DMS153 treated with DMSO at 0.1 percent for 48 hours (cell line): ENCODE measurements around the gene APOA4.

ENCODE experiments used
- DNase-seq: peaks from one replicate; lab custom pipeline; 2025; ENCODE audit not compliant: unreplicated experiment; lab: John Stamatoyannopoulos, UW

APOA4 gene

DNA sequence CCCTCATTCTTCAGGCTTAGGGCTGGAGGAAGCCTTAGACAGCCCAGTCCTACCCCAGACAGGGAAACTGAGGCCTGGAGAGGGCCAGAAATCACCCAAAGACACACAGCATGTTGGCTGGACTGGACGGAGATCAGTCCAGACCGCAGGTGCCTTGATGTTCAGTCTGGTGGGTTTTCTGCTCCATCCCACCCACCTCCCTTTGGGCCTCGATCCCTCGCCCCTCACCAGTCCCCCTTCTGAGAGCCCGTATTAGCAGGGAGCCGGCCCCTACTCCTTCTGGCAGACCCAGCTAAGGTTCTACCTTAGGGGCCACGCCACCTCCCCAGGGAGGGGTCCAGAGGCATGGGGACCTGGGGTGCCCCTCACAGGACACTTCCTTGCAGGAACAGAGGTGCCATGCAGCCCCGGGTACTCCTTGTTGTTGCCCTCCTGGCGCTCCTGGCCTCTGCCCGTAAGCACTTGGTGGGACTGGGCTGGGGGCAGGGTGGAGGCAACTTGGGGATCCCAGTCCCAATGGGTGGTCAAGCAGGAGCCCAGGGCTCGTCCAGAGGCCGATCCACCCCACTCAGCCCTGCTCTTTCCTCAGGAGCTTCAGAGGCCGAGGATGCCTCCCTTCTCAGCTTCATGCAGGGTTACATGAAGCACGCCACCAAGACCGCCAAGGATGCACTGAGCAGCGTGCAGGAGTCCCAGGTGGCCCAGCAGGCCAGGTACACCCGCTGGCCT is 7.2 kb upstream of the APOA4 start:
- DNase-seq, result no peak

- no peak for DNase-seq
These were observed 6.5 kb upstream of the APOA4 start, which contains the start of gene APOC3 for GRCh38 chr11:116829525-116830183. TSS of gene APOC3 (plus strand) at chr11:116829907. CDS start at chr11:116830583, 676 bp downstream.

DNA sequence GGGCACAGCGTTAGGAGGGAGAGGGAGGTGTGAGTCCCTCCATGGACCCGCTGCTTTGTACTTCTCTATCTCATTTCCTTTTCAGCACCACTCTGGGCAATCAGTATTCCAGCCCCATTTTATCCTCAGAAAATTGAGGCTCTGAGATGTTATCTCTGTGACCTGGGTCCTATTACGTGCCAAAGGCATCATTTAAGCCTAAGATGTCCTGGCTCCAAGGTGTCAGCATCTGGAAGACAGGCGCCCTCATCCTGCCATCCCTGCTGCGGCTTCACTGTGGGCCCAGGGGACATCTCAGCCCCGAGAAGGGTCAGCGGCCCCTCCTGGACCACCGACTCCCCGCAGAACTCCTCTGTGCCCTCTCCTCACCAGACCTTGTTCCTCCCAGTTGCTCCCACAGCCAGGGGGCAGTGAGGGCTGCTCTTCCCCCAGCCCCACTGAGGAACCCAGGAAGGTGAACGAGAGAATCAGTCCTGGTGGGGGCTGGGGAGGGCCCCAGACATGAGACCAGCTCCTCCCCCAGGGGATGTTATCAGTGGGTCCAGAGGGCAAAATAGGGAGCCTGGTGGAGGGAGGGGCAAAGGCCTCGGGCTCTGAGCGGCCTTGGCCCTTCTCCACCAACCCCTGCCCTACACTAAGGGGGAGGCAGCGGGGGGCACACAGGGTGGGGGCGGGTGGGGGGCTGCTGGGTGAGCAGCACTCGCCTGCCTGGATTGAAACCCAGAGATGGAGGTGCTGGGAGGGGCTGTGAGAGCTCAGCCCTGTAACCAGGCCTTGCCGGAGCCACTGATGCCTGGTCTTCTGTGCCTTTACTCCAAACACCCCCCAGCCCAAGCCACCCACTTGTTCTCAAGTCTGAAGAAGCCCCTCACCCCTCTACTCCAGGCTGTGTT is 5.8 kb upstream of the APOA4 start:
- no peak for DNase-seq

DNA sequence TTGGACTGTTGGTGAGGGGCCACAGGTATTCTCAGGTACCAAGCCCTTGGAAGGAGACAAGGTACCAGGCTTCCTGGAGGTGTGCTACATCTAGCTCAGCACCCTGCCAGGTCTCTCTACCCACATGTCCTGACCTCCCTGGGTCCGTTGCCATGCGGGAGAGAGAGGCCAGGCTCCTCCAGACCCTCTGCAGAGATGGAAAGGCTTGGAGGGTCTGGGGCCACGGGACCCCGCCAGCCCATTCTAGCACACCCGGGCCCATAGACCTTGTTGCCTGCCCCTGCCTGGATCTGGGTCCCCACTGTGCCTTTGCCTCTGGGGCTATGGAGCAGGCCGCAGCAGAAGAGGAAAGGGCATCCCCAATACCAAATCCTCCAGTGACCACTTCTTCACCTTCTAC is 4.4 kb upstream of the APOA4 start:
- DNase-seq, result no peak

- no peak for DNase-seq
These were observed 3.8 kb upstream of the APOA4 start for GRCh38 chr11:116826751-116827431.

- no peak for DNase-seq
These were observed 3.0 kb upstream of the APOA4 start for GRCh38 chr11:116825854-116826750.

DNA sequence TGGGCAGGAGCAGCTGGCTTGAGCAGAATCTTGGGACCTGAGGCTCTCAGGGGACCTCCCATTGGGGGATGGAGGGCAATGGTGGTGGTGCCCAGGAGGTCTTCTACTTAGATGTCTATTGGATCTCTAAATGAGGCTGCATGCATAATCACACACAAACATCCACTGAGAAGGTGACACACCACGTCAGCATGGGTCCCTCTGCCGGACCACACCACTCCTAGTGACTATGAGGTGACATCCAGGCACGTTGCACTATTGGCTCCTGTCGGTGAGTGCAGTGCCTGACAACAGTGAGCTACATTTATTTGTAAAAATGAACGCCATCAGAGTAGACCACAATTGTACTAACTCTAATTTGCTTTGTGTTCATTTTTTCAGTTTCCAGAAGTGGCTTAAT is 2.3 kb upstream of the APOA4 start:
- DNase-seq, result no peak

DNA sequence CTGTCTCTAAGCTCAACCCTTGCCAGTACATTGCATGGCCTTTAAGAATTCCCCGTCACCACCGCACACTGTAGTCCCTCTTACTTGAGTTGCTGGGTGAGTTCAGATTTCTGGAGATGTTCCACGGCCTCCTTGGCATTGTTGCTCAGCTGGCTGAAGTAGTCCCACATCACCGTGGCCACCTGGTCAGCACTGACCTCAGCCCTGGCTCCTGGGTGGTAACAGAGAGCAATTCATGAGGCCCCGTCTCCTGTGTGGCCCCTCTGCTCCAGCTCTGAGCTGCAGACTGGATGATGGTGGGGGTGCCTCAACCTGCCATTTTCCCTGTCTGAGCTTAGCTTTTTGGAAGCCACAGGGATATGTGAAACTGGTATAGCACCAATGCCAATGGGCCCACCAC is 529 bp downstream of the APOA4 start:
- DNase-seq, result no peak

DNA sequence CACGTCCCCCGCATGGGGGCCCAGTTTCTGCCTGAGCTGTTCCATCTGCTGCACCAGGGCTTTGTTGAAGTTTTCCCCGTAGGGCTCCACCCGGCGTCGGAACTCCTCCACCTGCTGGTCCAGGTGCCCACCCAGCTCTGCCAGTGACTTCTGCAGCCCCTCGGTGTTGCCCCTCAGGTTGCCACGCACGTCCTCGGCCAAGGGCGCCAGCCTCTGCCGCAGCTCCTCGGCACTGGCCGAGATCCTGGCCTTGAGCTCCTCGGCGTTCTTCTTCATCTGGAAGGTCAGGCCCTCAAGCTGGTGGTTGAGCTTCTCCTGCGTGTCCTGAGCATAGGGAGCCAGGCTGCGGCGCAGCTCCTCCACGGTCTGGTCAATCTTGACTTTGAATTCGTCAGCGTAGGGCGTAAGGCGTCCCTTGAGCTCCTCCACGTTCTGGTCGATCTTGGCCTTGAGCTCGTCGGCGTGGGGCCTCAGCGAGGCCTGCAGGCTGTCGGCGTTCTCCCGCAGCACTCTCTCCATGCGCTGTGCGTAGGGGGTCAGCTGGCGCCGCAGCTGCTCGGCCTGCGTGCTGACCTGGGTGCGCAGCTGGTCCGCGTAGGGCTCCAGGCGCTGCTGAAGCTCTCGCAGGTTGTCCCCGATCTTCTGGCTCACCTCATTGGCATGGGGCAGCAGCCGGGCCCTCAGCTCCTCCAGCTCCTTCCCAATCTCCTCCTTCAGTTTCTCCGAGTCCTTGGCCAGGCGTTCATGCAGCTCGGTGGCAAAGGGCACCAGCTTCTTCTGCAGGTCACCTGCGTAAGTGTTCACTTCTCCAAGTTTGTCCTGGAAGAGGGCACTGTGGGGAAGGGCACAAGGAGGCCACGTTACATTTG is 1.8 kb downstream of the APOA4 start:
- no peak for DNase-seq

GRCh38 chr11:116819049-116819448 is 4.1 kb downstream of the APOA4 start:
- DNase-seq, result no peak

DNA sequence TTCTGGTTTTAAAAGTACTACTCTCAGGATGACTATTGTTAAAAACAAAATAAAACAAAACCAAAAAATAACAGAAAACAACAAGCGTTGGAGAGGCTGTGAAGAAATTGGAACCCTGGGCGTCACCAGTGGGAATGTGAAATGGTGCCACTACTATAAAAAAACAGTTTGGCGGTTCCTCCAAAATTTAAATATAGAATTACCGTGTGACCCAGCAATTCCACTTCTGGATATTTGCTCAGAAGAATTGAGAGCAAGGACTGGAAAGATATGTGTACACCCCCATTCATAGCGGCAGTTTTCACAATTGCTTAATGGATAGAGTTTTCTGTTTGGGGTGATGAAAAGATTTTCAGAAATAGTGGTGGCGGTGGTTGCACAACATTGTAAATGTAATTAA is 8.6 kb downstream of the APOA4 start:
- DNase-seq, result no peak

- DNase-seq, result no peak
These were observed 9.2 kb downstream of the APOA4 start for GRCh38 chr11:116813781-116814471.

DNA sequence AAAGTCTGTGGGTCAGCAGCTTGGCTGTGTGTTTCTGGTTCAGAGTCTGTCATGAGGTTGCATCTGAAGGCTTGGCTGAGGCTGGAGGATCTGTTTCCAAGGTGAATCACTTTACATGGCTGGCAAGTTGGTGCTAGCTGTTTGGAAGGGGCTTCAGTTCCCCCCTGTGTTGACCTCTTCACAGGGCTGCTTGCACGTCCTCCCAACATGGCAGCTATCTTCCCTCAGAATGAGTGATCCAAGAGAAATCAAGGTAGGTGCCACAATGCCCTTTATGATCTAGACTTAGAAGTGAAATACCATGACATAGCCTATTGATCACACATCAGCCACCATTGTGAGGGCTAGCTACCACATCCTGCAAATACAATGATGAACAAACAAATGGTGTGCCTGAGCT is 9.9 kb downstream of the APOA4 start:
- DNase-seq, result no peak

DNA sequence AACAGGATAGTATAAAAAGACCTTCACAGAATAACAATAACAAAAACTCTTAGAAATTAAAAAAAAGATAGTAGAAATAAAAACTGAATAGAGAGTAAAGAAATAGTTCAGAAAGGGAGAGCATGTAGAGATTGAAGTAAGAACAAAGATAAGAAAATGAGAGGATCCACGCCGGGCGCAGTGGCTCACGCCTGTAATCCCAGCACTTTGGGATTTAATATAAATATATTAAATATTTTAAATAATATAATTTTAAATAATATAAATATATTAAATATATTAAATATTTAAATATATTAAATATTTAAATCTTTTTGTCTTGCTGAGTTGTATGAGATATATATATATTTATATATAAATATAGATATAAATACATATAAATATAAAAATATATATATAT is 11.0 kb downstream of the APOA4 start:
- DNase-seq, result no peak

GRCh38 chr11:116811194-116811593 is 11.9 kb downstream of the APOA4 start:
- no peak for DNase-seq

GRCh38 chr11:116808262-116809175 is 14.6 kb downstream of the APOA4 start:
- DNase-seq, result no peak

DNA sequence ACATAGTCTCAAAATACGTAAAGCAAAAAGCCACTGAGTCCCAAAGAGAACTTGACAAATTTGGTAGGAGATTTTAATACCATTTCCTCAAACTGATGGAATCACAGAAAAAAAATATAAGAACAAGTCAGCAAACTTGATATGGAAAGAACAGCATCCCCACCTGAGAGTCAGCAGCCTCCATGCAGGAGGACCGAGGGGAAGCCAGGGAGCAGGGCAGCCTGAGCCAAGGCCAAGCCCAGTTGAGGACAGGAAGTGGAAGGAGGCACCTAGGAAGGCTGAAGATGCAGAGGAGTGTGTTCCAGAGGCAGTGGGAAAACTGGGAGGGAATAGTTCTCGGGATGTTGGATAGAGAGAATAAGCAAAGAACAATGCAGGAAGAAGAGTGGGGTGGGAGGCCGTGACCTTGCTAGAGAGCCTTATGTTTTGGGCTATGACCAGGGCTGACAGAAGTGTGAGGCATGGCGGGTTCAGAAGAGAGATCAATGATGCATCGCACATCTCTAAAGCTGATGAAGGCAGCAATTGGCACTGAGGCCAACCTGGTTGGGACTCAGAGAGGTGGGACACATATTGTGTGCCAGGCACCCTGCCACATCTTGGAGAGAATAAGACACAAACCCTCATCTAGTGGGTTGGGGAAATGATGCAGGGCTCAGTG is 15.4 kb downstream of the APOA4 start:
- DNase-seq, result no peak
